Measurements from ENCODE around the gene MAPK10.
"Not testable (repeated sequence)": the region's sequence is repeated elsewhere in the genome, so short reads cannot be mapped to it uniquely, and the experiment has no call there.

Gene MAPK10

DNA sequence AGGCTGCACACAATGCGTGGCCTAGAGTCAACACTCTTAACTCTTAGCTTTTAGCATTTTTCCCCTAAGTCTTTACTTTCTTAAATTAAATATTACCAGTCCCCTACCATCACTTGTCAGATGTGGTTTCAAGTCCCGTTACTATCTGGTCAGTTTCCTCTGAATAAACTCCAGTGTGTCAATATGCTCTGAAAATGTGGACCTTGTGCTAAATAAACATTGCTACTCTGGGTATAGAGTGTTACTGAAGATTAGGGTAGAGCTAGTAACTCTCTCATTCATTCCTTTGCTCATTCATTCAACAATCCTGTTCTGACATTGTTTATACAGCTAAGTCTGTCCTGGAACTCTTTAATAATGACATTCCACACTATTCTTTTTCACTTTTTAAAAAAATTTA is 251.0 kb downstream of the MAPK10 start:
- no peak for DNase-seq

DNA sequence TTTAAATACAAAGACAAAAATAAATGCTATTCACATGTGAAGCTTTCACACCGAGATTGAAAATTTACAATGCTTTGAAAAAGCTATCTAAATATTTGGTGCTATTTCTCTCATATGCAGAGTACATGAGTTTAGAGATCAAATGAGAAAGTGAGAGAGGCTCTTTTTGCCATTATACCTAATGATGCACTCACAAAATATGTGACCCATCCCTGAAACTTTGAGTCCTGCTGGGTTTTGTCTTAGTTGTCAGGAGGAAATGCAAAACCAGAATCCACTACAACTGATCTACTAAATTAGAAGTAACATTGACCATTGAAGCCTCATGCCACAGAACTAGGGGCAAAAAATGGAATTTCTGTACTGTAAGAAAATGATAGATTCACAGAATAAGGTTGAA is 251.7 kb downstream of the MAPK10 start:
- DNase-seq: no peak

DNA sequence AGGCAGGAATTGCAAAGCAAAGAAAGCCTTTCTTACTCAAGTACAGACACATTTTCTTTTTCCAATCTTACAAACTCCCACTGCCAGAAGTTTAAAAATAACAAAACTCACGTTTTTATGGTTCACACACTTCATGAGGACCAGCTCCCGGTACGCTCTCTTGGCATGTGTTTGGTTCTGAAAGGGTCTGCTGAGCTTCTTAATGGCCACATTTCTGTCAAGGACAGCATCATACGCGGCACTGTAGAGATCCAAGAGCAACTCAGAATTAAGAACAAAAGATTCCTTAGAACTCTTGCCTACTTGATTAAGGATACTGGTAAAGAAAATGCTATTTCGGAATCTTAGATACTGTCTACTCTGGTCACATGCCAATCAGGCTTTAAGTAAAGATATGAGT is 252.7 kb downstream of the MAPK10 start:
- no peak for DNase-seq

DNA sequence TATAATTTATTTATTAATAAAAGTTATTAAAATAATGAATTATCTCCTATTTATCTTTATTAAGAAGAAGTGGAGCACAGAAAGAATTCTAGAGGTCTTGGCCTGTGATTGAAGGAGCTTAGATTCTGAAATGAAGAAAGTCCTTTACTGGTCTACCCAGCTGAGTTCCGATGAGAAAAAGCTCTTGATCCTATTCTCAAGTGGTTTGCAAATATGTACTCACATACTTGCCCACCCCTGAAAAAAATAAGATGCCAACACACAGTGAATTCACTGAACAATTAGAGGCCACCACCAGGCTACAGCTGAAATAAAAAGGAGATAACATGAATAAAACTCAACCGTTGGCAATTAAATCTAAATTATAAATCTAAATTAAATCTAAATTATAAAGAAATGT is 253.4 kb downstream of the MAPK10 start:
- no peak for DNase-seq

DNA sequence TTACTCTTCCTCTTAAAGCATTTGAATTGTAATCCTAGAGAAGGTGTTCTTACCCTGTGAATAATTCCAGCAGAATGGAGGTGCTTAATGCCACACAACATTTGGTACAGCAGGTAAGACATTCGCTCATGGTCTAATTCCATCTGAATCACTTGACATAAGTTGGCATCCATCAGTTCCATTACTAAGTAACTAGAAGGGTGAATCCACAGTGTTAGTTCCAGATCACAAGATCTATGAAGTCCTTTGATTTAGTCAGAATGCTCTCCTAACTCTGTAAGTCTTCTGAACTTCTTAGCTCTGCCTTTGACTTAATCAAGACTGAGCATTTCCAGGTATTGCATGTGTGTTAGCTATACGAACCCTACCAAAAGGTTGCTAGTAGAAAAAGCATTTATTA is 258.0 kb downstream of the MAPK10 start:
- DNase-seq: no peak

DNA sequence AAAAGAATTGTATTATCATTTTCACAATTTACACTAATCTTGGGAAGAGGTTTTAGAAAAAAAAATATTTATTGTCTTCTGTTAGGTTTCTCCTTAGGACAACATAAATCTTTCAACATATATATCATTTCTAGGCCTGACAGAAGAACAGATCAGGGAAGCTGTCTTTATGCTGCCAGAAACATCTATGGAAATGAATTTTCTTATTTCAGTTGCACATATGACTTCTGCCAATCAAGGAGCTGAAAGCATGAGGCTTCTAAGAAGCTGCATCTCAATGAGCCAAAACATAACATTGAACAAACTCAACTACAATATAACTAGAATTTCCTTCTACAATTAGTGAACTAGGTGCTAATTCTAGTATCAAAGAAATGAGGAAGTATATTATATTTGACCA is 258.4 kb downstream of the MAPK10 start:
- no peak for DNase-seq

DNA sequence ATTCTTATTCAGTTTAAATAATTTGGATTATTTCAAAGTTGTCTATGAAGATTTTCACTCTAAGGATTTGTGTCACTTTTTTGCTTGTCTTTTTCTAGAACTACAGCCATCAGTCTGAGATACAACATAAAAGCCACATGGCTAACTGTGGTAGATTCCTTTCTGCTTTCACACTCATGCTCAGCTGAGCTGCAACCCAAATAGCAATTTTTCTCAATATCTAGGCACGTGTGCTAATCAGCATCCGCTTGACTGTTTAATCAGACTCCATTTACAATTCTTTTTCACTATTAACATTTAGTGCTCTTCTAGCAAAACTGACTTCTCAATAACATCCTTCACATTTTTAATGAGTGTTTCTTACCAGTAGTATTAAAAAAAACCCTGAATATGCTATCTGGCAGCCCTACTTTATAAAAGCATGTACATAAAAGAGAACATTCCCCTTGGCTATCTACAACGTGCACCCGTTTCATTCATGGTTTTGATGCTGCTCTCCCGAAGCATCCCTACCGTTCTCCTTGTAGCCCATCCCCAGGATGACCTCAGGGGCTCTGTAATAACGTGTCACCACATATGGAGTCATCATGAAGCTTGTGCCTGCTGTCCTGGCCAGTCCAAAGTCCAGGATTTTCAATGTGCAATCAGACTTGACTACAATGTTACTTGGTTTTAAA is 259.2 kb downstream of the MAPK10 start:
- no peak for DNase-seq

DNA sequence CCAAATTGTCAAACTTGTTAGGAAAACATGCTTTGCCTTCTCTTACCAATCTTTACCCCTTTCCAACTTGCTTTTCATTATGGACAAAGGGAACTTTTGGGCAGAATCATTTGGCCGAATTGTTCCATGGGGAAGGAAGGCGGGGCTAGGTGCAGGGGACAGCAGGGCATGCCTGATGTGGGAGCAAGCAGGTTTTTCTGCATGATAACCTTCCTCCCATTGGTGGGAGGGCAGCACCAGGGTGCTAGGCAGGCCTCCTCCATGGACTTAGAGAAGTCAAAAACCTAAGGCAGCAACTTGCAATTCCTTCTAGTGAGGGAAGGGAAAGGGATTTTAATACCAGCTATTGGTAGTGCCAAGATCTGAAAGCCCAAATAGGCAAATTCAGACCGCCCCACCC is 260.5 kb downstream of the MAPK10 start:
- no peak for DNase-seq

DNA sequence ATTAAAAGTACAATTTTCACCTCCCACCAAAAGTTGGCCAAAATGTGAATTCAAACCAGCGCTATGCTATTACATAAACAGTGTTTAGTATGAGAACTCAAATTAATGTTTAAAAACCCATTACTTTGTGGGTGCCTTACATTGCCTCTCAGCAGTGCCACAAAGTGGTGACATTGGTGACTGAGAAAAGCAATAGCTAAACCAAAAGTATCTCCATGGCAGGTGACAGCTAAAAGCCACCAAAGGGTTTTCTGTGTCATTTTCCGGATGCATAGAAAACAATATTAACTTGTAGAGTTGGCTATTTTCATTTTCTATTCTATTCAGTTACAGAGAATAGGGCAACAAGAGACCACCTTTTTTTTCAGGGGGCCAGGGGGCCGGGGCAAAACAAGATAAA is 261.2 kb downstream of the MAPK10 start:
- DNase-seq: no peak

DNA sequence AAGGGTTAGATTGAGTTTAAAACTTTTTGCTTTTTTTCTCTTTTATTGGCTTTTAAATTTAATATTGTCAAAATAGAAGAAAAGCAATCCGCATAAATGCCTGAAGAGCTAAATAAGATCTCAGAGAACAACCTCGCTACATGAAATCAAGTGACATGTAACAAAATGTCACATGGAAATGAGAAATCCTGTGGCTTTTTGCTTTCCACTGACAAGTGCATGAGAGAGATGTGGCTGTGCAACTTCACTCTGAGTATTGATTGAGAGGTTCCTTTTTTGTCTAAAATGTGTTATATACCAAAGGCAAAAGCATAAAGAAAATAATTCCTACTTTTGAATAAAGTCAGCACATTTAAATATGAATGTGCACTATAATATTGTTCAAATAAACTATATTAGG is 263.5 kb downstream of the MAPK10 start:
- DNase-seq: no peak

DNA sequence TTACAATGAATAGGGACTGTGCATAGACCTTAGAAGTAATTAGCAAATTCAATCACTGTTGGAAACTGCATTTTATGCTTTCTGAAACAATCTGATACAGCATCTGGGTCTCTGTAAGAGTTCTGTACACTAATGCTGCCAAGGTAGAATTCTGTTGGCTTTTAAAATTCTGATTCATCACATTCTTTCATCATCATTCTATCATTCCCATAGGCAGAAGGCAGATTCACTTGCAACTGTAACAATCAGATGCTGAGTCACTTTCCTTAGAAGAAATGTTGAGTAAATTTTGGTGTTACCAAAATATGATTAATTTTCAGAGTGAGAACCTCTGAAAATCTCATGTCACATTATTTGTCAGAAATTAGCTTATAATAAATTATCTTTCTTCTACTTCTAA is 267.2 kb downstream of the MAPK10 start:
- no peak for DNase-seq

DNA sequence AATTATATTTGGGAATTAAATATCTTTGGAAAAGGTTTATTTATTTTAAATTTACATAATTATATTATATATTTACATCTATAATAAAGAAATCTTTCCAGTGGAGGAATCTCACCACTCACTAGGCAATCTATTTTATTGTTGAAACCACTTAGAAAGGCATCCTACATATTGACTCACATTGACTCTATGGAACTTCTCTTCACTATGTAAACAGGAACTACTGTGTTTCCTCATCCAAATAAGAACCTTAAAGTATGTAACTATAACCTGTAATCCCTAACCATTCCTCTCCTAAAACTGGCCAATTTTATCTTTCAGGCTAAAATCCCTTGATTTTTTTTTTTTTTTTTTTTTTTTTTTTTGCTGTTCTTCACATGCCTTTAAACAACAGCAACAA is 268.7 kb downstream of the MAPK10 start:
- DNase-seq: no peak

DNA sequence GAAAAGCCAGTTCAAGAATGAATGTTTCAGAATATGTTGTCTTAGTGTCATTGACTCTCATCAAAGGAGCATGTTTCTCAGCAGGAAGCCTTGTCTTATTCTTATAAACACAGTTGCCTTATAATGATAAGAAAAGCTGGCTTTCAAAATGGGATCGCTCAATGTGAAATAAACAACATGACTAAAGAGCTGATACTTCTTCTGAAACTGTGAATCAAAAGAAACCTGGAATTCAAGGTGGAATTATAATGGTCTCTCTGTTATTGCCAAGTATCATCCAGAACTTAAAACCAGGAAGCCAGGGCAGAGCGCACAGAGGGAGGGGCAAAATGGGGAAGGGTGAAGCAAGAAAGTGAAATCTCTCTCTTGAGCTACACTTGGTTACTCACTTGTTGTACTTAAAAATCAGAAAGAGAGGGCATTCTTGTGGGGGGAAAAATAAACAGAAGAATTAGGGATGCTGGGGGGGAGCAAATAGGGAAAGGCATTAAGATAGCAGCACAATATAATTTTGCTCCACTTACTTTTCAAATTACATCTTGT is 270.0 kb downstream of the MAPK10 start:
- no peak for DNase-seq

DNA sequence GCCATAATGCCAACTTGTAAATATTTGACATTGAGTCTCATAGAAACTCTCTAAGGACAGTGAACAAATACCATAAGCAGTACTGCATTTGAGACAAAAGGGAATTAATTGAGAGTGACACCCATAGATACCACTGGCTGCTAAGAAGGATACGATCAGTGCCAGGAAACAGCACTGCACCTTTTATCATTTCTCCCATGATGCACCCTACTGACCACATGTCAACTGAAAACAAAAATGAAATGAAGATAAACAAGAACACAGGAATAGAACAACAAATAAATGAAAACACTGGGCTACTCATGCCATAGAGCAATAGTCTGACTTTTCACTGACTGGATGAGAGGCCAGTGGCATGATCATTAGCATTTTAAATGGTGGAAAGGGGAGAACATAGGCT is 270.8 kb downstream of the MAPK10 start:
- no peak for DNase-seq

DNA sequence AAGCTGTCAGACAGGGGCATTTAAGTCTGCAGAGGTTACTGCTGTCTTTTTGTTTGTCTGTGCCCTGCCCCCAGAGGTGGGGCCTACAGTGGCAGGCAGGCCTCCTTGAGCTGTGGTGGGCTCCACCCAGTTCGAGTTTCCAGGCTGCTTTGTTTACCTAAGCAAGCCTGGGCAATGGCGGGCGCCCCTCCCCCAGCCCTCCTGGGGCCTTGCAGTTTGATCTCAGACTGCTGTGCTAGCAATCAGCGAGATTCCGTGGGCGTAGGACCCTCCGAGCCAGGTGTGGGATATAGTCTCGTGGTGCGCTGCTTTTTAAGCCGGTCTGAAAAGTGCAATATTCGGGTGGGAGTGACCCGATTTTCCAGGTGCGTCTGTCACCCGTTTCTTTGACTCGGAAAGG is 284.1 kb downstream of the MAPK10 start:
- DNase-seq: not testable (repeated sequence)

DNA sequence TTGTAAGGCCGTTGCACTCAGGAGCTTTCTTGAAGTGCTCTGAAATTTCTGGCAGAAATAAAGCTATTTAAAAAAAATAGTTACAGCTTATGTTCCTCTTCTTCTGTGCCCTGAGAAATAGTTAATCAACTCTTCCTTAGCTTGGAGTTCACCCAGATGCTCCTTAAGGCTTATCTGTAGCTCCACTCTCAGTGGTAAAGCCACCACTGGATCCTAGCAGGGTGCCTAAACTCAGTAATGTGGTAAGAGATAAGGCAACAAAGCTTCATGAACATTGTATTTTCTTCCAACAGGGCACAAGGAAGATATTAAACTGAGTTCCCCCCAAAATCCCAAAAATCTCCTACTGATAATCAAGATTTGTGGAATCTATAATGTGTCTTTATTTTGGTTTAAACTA is 299.5 kb downstream of the MAPK10 start:
- DNase-seq: no peak

DNA sequence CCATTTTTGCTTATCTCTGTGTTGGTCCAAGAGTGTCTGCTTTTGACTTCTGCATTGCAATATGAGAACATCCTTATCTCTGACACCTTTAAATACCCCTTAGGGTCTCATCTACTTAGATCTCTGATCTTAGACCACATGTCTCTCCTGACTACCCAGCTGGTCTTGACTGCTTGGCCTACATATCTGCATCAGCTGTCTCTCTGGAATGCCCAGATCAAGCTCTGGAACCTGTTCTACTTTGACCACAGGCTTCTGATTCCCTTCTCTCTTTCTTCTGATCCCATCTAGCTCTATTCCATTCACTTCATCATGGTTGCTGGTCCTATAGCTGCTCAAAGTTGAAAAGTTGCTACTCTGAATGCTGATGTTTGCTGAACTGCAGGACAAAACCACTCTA is 301.2 kb downstream of the MAPK10 start:
- no peak for DNase-seq

DNA sequence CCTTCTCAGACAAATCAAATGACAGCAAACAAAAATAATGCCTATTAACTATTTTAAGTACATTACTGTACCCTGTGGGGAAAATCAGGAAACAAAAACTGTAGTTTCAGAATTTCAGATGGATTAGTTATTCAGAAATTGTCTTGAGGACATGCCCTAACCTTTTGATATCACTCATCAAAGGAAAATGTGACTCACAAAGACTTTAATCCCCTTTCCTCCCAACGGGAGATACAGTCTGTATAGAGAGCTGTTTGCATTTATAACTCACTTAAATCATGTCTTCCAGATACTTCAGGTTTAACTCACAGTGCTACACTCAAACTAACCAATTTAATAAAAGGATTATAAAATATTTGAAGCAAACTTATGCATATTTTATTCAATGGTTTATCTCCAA is 304.0 kb downstream of the MAPK10 start:
- no peak for DNase-seq

DNA sequence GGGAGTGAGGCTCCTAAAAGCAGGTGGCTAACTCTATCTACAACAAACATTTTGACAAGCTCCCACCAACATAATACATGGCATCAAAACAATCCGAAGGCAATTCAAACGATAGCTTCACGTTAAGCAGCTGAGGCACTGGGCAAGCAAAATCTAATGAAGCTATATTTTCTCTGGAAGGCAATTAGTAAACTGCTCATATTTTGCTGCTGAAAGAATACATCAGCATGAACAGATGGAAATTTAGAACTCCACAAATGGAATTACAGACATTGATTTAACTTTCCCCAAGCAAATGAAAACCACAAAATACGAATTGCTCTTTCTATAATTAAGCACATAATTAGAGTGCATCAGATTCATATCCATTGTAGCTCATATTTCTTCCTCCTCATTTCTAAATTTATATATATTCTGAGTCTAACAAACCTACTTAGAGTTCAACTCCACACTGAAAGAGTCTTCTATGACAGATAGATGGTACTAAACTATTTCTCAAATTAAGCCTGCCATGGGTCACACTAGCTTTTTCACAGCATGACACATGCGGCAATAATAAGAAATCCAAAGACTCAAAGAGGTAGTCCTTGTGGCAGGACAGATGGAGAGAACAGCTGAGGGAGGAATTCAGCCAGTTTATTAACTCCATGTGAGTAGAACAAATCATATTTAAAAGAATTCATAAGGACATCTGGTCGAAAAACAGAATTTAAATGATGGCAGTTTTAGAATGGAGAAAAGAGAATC is 305.4 kb downstream of the MAPK10 start:
- no peak for DNase-seq

DNA sequence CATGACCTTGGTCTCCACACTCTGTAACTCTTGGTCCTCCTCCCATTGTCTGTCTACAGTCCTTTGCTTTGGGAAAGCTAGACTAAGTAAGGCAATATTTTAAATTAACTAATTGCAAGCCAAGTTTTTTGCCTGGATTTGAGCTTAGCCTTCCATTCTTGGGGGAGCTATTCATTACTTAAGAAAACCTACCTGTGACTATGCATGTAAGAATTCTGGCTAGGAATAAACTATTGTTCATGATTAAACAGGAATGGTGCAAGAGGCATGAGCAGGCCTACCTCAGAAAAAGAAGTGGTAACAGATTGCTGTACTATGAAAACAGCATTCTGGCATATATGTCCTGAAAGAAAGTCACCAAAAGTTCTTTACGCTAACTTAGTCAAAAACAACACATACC is 309.4 kb downstream of the MAPK10 start:
- DNase-seq: no peak

DNA sequence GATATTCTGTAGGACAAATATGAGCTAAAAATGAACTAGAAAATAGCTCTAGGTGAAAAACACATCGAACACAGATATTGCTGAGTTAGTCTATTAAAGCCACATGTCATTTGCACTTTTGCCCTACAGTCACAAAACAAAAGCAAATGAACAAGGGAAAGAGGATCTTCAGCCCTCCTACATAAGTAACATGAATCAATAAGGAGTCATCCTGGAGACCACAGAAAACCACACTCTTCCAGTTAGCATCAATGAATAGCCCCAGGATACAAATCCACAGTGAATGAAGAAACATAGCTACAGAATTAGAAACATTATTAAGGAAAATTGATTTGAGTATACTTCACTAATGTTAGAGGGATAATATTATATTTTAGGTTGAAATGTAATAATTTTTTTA is 311.4 kb downstream of the MAPK10 start:
- DNase-seq: no peak

DNA sequence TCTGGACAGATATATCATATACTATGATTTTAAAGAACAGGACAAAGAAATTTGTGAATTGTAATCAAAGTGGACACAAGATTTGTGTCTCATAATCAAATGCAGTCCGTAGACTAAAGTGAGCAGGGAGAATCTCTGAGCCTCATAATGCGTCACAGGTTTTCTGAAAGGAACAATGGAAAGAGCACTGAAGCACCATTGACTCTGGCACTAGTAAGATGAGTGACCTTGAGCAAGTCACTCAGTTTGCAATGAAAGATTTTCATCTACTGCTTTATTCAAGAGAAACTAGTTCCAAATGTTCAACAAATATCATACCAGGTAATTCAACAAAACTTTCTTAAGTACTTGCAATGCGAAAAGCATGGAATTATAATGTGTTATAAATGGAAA is 315.3 kb downstream of the MAPK10 start:
- no peak for DNase-seq

Data from nucleus accumbens (tissue), 56 donors.